Brain pericyte (primary cell): ENCODE results near the gene CDH1.
"Not testable (repeated sequence)": the region's sequence is repeated elsewhere in the genome, so short reads cannot be mapped to it uniquely, and the experiment has no call there.

ENCODE experiments used
- DNase-seq: peaks from one replicate; pipeline ENCODE4 v3.0.0-alpha.2; 2012; ENCODE audit warnings: low read depth, low spot score

Gene CDH1

GRCh38 chr16:68790130-68790761 lies 53.2 kb downstream of the CDH1 start:
- DNase-seq, result peak; percentile 51

- DNase-seq, result no peak
These were observed 53.9 kb downstream of the CDH1 start for GRCh38 chr16:68790944-68791343.

DNA sequence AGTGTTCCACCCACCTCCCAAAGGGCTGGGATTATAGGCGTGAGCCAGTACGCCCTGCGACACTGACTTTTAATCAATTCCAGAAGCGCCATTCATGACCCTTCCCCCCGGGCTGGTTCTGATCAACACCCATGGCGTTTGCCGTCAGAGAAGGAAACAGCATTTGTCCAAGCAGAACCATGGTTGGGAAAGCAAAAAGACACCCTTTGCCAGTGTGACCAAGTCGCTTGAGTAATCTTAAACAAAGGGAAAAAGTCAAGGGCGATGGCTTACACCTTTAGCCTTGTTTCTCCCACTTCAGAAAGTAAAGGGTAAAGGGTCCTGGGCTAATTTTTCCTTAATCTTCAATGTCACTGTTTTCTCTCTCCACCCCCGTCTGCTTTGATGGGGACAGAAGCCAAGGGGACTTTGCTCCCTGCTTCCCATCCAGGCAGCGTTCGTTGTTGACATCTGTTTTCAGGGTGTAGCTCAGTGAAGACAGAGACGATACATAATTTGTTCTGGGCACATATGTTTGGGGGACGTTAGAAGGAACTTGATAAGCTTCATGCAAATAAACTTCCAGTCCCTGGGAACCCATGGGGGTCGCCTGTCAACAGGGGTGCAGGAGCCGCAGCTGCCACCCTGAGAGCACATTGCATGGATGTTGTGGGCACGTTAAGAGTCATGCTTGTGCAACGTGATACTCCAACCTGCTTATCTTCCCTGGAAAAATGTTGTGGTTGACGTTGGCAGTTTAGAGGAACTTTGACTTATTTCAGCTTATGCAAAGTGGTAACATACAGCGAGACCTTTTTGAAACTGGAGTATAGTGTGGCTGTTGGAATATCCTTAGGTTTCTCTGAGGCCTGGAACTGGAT lies 55.6 kb downstream of the CDH1 start:
- DNase-seq, result no peak

GRCh38 chr16:68793401-68793857 lies 56.3 kb downstream of the CDH1 start:
- no peak for DNase-seq

- DNase-seq, result no peak
These were observed 61.3 kb downstream of the CDH1 start for GRCh38 chr16:68798398-68798797.

GRCh38 chr16:68800257-68800875 lies 63.3 kb downstream of the CDH1 start:
- DNase-seq, result no peak

DNA sequence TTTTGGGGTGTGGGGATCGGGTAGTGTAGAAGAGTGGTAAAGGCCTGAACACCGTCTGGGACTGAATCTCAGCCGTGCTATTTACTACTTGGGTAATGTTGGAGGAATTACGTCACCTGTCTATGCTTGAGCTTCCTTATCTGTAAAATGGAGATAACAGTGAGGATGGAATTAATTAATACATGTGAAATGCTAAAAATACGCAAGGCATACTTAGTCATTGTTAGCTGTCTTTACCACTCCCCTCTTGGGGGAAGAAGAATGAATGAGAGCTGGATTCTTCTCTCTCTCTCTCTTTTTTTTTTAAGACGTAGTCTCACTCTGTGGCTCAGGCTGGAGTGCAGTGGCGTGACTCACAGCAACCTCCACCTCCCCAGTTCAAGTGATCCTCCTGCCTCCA lies 65.1 kb downstream of the CDH1 start:
- no peak for DNase-seq

- DNase-seq, result no peak
These were observed 69.3 kb downstream of the CDH1 start for GRCh38 chr16:68806422-68806821.

- DNase-seq, result no peak
These were observed 69.9 kb downstream of the CDH1 start for GRCh38 chr16:68806981-68807380.

GRCh38 chr16:68814516-68814915 lies 77.4 kb downstream of the CDH1 start:
- no peak for DNase-seq

DNA sequence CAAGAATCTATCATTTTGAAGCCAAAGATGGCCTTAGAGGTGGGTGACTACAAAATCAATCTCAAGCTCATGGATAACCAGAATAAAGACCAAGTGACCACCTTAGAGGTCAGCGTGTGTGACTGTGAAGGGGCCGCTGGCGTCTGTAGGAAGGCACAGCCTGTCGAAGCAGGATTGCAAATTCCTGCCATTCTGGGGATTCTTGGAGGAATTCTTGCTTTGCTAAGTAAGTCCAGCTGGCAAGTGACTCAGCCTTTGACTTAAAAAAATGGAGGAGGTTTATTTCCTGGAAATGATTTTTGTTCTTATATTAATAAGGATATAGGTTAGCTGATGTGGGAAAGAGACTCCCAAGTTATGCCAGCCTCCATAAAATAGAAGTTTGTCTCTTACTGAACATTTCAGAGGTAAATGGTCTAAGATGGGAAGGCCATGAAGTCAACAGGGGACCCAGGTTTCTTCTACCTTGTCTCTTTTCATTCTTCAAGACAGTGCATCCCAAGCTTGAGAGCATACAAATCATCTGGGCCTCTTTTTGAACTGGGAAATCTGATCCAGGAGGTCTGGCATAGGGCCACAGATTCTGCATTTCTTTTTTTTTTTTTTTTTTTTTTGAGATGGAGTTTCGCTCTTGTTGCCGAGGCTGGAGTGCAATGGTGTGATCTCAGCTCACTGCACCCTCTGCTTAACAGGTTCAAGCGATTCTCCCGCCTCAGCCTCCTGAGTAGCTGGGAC lies 86.5 kb downstream of the CDH1 start:
- no peak for DNase-seq

- no peak for DNase-seq
These were observed 88.3 kb downstream of the CDH1 start for GRCh38 chr16:68825427-68825826.

DNA sequence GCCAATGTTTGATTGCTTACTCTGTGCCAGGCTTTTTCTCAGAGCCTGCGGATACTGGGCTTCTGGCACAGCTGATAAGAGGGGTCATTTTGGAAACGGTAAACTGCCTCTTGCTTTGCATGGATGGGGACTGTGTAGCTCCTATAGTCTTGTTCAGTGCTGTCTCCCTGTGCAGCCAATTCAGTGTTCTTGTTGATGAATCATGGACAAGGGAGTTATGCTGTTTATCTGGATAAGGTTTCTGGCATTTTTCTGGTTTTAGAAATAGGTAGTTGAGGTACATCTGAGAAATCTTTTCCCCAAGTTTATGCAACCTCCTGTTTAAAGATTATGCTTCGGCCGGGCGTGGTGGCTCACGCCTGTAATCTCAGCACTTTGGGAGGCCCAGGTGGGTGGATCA lies 89.6 kb downstream of the CDH1 start:
- DNase-seq, result no peak

GRCh38 chr16:68833251-68833650 lies 96.2 kb downstream of the CDH1 start:
- DNase-seq, result no peak

- DNase-seq, result no peak
These were observed 97.5 kb downstream of the CDH1 start for GRCh38 chr16:68834550-68834949.

GRCh38 chr16:68835970-68836369 lies 98.9 kb downstream of the CDH1 start:
- no peak for DNase-seq

DNA sequence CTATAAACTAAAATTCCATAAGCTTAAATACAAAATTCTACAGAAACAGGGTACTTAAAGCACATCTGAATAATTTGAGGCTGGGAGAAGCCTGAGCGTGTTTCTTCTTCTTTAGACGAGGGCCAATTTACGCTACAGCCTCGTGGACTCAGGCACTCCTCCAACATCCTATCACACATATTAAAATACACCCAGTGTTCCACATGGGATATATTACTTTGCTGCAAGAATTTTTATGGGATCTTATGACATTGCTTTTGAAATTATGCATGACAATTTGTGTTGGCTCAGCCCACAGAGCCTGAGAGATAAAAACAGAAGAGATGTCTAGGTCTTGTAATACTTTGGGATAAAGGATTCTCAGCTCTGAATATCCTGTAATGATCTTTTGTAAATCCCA lies 102.7 kb downstream of the CDH1 start:
- DNase-seq, result no peak

DNA sequence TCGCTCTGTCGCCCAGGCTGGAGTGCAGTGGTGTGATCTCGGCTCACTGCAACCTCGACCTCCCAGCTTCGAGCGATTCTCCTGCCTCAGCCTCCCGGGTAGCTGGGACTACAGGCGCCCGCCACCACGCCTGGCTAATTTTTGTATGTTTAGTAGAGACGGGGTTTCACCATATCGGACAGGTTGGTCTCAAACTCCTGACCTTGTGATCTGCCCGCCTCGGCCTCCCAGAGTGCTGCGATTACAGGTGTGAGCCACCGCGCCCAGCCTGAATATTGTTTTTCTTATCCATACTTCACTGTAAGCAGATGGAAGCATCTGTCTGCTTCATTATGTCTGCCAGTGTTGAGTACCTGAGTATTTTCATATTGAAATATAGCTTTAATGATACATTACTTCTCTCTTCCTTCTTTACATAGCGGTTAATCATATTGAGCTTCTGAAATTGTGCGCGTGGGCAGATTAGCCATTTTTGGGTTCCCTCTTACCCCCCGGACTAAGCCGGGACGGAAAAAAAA lies 105.9 kb downstream of the CDH1 start:
- DNase-seq, result not testable (repeated sequence)

DNA sequence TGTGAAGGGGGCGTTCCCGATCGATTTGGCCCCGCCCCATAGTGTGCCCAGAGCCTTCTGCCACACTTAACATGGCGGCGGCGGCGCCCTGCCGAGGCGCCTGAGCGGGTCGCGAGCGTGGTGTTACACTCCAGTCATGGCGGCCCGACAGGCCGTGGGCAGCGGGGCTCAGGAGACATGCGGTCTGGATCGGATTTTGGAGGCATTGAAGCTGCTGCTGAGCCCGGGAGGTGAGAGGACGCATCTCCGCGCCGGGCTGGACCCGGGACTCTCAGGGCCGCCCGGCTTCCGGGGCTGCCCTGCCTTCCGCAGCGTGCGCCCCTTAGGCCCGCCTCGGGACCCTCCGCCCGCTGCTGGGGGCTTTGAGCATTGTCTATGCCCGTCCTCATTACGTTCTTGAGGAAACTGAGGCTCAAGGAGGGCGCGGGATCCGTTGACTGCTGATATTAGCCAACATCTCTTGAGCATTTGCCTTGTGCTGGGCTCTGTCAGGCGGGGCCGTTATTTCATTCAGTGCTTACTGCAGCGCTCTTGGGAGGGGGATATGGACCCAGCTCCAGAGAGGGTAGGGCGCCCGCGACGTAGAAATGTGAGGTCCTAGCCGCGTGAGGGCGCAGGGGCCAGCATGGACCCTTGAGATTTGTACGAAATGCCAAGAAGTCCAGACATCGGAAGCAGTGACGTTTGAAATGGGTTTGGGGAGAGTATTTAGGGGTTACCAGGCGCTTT lies 106.6 kb downstream of the CDH1 start, which contains the start of gene TANGO6:
TSS of gene TANGO6 (plus strand) at position 50 of the 729 bp plus-strand sequence. CDS start at position 137, 87 bp downstream.
- DNase-seq, result no peak

DNA sequence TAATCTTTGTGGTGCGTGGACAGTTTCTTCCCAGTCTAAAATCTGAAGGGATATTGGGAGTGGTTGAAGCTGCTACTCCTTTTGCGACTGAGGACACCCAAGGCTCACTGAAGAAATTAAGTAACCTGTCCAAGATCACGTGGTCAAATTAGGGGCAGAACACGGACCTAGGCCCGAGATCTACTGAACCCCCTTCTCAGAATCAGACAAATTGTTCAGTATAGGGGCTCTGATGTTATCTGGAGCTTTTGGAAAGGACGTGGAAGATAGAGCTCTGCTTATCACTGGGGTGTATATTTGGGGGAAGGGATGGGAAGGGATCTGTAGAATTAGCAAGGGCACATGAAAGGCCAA lies 107.1 kb downstream of the CDH1 start:
- DNase-seq, result no peak

DNA sequence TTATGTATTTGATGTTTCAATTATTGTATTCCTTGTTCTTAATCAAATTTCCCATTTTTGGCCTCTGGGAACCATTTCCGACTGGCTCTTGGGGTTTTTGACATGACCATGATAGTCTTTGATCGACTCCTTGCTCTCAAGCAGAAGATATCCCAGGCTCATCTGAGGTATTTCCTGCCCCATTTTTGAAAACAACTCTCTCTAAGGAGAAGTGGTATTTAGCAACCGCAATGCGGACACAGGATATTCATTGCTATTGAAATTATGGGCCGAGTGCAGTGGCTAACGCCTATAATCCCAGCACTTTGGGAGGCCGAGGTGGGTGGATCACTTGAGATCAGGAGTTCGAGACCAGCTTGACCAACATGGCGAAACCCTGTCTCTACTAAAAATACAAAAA lies 111.7 kb downstream of the CDH1 start:
- DNase-seq, result no peak
